ENCODE results near the gene SNRNP48. TPM values are rescaled to one million over a fixed set of nuclear protein-coding genes. Genes with fewer than 3 reads are reported as not detected.

The SNRNP48 gene
- total and polyA plus RNA-seq, 2 of the 8 experiments (the other 6 are each of a cell fraction or from before 2014, with no cell fraction given), result 7.7 to 21.0 TPM

GRCh38 chr6:7628479-7628878 lies 38.5 kb downstream of the SNRNP48 start:
- no peak for FAIRE-seq
- no peak overlapping the region for H3K14ac ChIP-seq (ENCODE audit: insufficient read length)
- H2BK12ac ChIP-seq (ENCODE audit: low read depth, low read length), result no peak overlapping the region
- no peak overlapping the region for H2BK120ac ChIP-seq (replicated peaks; ENCODE audit: low read depth, low read length)
- H3K18ac ChIP-seq (ENCODE audit: extremely low read depth, low read length), result no peak overlapping the region
- peaks cover 0 to 2% (median 0%) of the 10 kb centered on the region in 4 experiments; a peak in 1 of 7 replicates for H3K27me3 ChIP-seq (replicated peaks in 1 of 4; ENCODE audit: control insufficient read depth in 3 of 4, extremely low read depth in 1 of 4, insufficient read depth in 3 of 4, low read length in 3 of 4)
- peaks cover 0 to 5% (median 0%) of the 10 kb centered on the region in 4 experiments; a peak in 2 of 7 replicates for H3K4me1 ChIP-seq (replicated peaks in 1 of 4; ENCODE audit: control insufficient read depth in 3 of 4, insufficient read depth in 4 of 4, low read length in 3 of 4)
- H3K27ac ChIP-seq (ENCODE audit: low read depth, low read length), result no peak overlapping the region
- no peak overlapping the region for H4K8ac ChIP-seq (ENCODE audit: extremely low read depth, insufficient read depth, low read length)
- no peaks in the 10 kb centered on the region for H3K9me3 ChIP-seq (ENCODE audit: insufficient read depth in 2 of 2, low read depth in 1 of 2, low read length in 1 of 2)
- no peaks in the 10 kb centered on the region for H3K36me3 ChIP-seq (ENCODE audit: control insufficient read depth in 2 of 4, insufficient read depth in 4 of 4, low read length in 3 of 4)
- H3K56ac ChIP-seq (replicated peaks; ENCODE audit: insufficient read length, low read depth, low read length), result no peak overlapping the region
- no peak overlapping the region for H3K4me3 ChIP-seq (ENCODE audit: extremely low read depth in 1 of 4, insufficient read depth in 2 of 4, low read depth in 3 of 4, low read length in 4 of 4)
- H3K79me2 ChIP-seq (ENCODE audit: control insufficient read depth in 1 of 2, insufficient read depth in 2 of 2, low read length in 2 of 2), result no peaks in the 10 kb centered on the region
- no peak overlapping the region for H2BK5ac ChIP-seq (ENCODE audit: low read depth, low read length)
- WGBS, 2 experiments (ENCODE audit: extremely low coverage in 1 of 2, insufficient coverage in 1 of 2, insufficient read length in 1 of 2, insufficient replicate concordance in 2 of 2, low coverage in 1 of 2, low lambda C conversion rate in 2 of 2, missing lambda C conversion rate in 1 of 2), result 86% methylated on average over 2 of the region's 2 CpGs; no CpG with 5 or more reads in 1 of the 2 experiments
- no peak overlapping the region for H2AFZ ChIP-seq (ENCODE audit: low read length)
- ChIA-PET CTCF (ENCODE audit: partially characterized antibody) (interaction anchor here (0.8 to 5.6 kb wide), 2 partner anchors 10 to 14 kb away, joined by 4 to 26 read pairs; no protein-coding TSS in a partner anchor), POLR2A (ENCODE audit: partially characterized antibody) (no interaction called here)
- no peaks in the 10 kb centered on the region; the same call in 1 of the 2 replicates for H3K23me2 ChIP-seq (ENCODE audit: low read depth, low read length)
- H2BK15ac ChIP-seq (ENCODE audit: low read length), result no peak overlapping the region
- H3K4ac ChIP-seq (replicated peaks; ENCODE audit: insufficient read length, low read depth, low read length), result no peak overlapping the region
- no peak overlapping the region for H2AK5ac ChIP-seq (ENCODE audit: low read depth, low read length)
- no peaks in the 10 kb centered on the region for H3K79me1 ChIP-seq (ENCODE audit: low read depth, low read length)
- no peaks in the 10 kb centered on the region for H4K20me1 ChIP-seq (replicated peaks in 1 of 2; ENCODE audit: control insufficient read depth in 1 of 2, insufficient read depth in 2 of 2, low read length in 2 of 2)
- no peak for DNase-seq (ENCODE audit: low read depth in 1 of 2, low spot score in 2 of 2)
- H4K5ac ChIP-seq (ENCODE audit: insufficient read length, low read depth, low read length), result no peak overlapping the region
- no peak overlapping the region for H2BK20ac ChIP-seq (ENCODE audit: low read length)
- H3K23ac ChIP-seq (ENCODE audit: insufficient read length), result no peak overlapping the region
- no peak overlapping the region for H4K91ac ChIP-seq (replicated peaks; ENCODE audit: insufficient read length, low read length)
- H3K9ac ChIP-seq (replicated peaks in 1 of 4; ENCODE audit: extremely low read depth in 1 of 4, low read depth in 3 of 4, low read length in 3 of 4), result no peak overlapping the region
- H3K4me2 ChIP-seq (ENCODE audit: insufficient read depth in 1 of 2, low read depth in 2 of 2, low read length in 2 of 2), result no peak overlapping the region
- no peak for TF ChIP-seq KDM1A (IDR thresholded peaks at IDR 0.05; ENCODE audit: borderline replicate concordance, low read length)
- TF ChIP-seq CBX8 (IDR thresholded peaks at IDR 0.05; ENCODE audit: borderline replicate concordance, low read depth, low read length), result no peak
- no peak for TF ChIP-seq CBX5 (IDR thresholded peaks at IDR 0.05; ENCODE audit: low read depth, low read length)
- no peak for TF ChIP-seq GABPA (IDR thresholded peaks at IDR 0.05; ENCODE audit: borderline replicate concordance, insufficient read depth, low read length)
- TF ChIP-seq KDM5A (IDR thresholded peaks at IDR 0.05; ENCODE audit: low read length), result no peak
- no peak for TF ChIP-seq FOSL1 (IDR thresholded peaks at IDR 0.05; ENCODE audit: insufficient read depth, low read depth, low read length)
- TF ChIP-seq KDM4A (IDR thresholded peaks at IDR 0.05; ENCODE audit: low read depth, low read length, severe bottlenecking), result no peak
- no peak for TF ChIP-seq NANOG (IDR thresholded peaks at IDR 0.05; ENCODE audit: insufficient read depth, low read depth, low read length, poor library complexity, severe bottlenecking)
- TF ChIP-seq SUZ12 (IDR thresholded peaks at IDR 0.05; ENCODE audit: low read length), result no peak

Measured in H1 (cell line).